Measurements from ENCODE around the gene CEP63.

CEP63 gene

GRCh38 chr3:134459562-134459961, 26.3 kb upstream of the CEP63 start:
- H3K27ac ChIP-seq: no peak overlapping the region
- no peak for TF ChIP-seq CTCF (conservative IDR thresholded peaks at IDR 0.05)
- no peak for TF ChIP-seq ZFX (IDR thresholded peaks at IDR 0.05)

GRCh38 chr3:134460965-134461364, 24.9 kb upstream of the CEP63 start:
- no peak overlapping the region for H3K27ac ChIP-seq
- TF ChIP-seq CTCF (conservative IDR thresholded peaks at IDR 0.05): no peak
- no peak for TF ChIP-seq ZFX (IDR thresholded peaks at IDR 0.05)

- TF ChIP-seq ZFX (IDR thresholded peaks at IDR 0.05) (no peak), CTCF (conservative IDR thresholded peaks at IDR 0.05) (no peak)
- no peak overlapping the region for H3K27ac ChIP-seq
Observed at GRCh38 chr3:134462331-134462941, 23.4 kb upstream of the CEP63 start.

- H3K27ac ChIP-seq: no peak overlapping the region
Observed at GRCh38 chr3:134463676-134464063, 22.2 kb upstream of the CEP63 start.

GRCh38 chr3:134464064-134464688, 21.7 kb upstream of the CEP63 start:
- TF ChIP-seq CTCF (conservative IDR thresholded peaks at IDR 0.05): no peak
- TF ChIP-seq ZFX (IDR thresholded peaks at IDR 0.05): no peak
- no peak overlapping the region for H3K27ac ChIP-seq

More at GRCh38 chr3:134463676-134464063, 22.2 kb upstream of the CEP63 start:
- TF ChIP-seq CTCF (conservative IDR thresholded peaks at IDR 0.05) (no peak), ZFX (IDR thresholded peaks at IDR 0.05) (no peak)

GRCh38 chr3:134464689-134465365, 21.0 kb upstream of the CEP63 start:
- TF ChIP-seq CTCF (conservative IDR thresholded peaks at IDR 0.05) (no peak), ZFX (IDR thresholded peaks at IDR 0.05) (no peak)
- no peak overlapping the region for H3K27ac ChIP-seq

GRCh38 chr3:134466331-134466730, 19.5 kb upstream of the CEP63 start:
- H3K27ac ChIP-seq: no peak overlapping the region
- TF ChIP-seq ZFX (IDR thresholded peaks at IDR 0.05): no peak
- no peak for TF ChIP-seq CTCF (conservative IDR thresholded peaks at IDR 0.05)

All from C4-2B (cell line).